ENCODE results near the gene EPHB2. TPM values are rescaled to one million over a fixed set of nuclear protein-coding genes. Genes with fewer than 3 reads are reported as not detected.

Gene EPHB2
- total RNA-seq, 1 donor from 2014 or later, result not detected

- intact Hi-C loops (cut with micrococcal nuclease), result no loop called here
Observed at GRCh38 chr1:22854688-22855565, 144.3 kb downstream of the EPHB2 start.

DNA sequence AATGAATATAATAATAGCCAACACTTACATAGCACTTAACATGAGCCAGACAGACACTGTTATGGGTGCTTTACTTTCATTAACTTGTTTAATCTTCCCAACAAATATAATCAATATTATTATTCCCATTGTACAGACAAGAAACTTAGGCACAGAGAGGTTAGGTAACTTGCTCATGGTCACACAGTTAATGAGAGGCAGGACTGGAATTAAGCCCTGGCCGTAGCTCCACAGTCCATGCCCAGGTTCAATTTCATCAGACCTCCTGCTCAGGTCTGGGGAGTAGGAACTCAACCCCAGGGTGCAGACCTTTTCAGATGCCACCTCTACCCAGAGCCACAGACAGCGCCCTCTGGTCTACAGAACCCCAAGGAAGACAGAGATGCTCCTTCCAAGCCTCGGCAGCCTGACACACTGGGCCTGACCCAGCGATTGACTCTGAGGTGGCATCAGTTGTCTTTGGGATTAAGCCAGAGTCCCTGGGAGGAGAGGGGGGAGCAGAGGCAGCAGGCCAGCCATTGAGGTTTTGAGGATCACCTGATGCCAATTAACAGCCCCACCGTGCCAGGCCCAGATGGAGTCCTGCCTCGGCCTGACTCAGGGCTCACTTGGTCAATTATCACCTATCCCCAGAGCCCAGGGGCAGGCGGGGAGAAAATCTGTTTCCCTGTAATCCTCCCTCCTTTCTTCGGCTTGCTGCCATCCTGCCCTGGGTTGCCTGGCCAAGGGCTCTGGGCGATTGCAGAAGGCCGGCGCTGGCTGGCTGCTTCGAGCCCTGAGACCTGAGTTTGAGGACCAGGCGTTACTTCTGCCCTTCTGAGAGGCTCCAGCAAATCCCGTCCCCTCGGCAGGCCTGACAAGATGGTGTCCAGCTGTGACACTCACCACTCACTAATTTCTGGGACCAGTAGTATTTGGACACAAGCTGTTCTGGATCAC, 145.3 kb downstream of the EPHB2 start:
- intact Hi-C loops (cut with micrococcal nuclease), result no loop called here

DNA sequence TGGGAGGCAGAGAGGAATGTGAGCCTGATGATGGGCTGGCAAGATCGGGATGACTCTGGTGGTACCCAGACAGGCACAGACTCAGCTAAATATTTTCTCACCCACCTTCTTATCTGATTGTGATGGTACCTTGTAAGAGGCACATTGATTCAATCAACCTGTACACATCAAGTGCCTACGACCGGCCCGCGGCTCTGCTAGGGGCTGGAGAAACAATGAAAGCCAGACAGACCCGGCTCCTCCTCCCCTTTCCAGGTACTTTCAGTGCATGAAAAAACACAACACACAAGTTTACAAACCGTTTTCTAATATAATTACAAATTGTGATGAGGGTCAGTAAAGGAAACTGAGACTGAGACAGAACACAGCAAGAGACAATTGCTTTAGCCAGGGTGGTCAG, 147.0 kb downstream of the EPHB2 start:
- intact Hi-C loops (cut with micrococcal nuclease), result no loop called here

GRCh38 chr1:22860414-22860800, 149.8 kb downstream of the EPHB2 start:
- intact Hi-C loops (cut with micrococcal nuclease), result no loop called here

DNA sequence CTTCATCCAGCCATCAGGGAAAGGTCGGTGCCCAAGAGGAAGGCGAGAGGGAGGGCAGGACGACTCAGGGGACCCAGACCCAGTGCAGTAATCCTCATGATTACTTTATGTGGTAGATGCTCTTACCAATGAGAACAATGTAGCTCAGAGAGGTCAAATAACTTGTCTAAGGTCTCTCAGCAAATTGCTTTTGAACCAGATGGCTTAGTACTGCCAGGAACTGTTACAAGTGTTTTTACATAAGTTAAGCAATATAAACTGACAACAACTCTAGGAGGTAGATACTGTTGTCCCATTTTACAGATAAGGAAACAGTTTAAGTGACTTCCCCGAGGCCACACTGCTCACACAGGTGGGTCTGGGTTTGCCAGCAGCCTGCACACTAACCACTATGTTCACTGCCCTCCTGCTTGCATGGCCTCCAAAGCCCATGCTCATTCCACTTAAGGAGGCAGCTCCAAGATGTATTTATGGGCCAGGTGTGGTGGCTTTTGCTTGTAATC, 150.3 kb downstream of the EPHB2 start:
- intact Hi-C loops (cut with micrococcal nuclease), result no loop called here

GRCh38 chr1:22861764-22862440, 151.3 kb downstream of the EPHB2 start:
- intact Hi-C loops (cut with micrococcal nuclease), result no loop called here

GRCh38 chr1:22862752-22863151, 152.1 kb downstream of the EPHB2 start:
- intact Hi-C loops (cut with micrococcal nuclease), result no loop called here

DNA sequence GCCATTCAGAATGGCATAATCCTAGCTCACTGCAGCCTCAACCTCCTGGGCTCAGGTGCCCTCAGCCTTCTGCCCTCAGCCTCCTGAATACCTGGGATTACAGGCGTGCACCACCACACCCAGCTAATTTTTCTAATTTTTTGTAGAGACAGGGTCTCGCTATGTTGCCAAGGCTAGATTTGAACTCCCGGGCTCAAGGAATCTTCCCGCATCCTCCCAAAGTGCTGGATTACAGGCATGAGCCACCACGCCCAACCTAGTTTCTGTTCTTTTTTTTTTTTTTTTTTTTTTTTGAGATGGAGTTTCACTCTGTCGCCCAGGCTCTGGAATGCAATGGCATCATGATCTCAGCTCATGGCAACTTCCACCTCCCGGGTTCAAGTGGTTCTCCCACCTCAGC, 153.1 kb downstream of the EPHB2 start:
- intact Hi-C loops (cut with micrococcal nuclease), result no loop called here

GRCh38 chr1:22864886-22865285, 154.2 kb downstream of the EPHB2 start:
- intact Hi-C loops (cut with micrococcal nuclease), result no loop called here

DNA sequence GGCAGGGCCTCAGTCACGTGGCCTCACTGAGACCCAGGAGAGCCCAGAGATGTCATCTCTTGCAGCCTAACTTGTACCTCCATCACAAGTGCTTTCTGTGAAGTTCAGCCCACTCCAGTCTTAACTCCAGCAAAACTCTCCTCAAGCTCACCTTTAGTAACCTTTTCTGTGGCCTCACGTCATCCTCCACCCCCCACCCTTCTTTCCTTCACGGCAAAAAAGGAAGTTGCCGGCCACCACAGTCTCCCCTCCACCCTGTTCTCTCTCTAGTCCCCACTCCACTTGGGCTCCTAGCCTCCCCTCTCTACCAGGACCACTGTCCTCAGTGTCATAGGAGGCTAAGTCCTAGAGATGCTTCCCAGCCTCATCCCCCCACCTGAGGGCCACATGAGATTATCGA, 155.1 kb downstream of the EPHB2 start:
- intact Hi-C loops (cut with micrococcal nuclease), result no loop called here

- intact Hi-C loops (cut with micrococcal nuclease), result no loop called here
Observed at GRCh38 chr1:22866868-22867267, 156.2 kb downstream of the EPHB2 start.

DNA sequence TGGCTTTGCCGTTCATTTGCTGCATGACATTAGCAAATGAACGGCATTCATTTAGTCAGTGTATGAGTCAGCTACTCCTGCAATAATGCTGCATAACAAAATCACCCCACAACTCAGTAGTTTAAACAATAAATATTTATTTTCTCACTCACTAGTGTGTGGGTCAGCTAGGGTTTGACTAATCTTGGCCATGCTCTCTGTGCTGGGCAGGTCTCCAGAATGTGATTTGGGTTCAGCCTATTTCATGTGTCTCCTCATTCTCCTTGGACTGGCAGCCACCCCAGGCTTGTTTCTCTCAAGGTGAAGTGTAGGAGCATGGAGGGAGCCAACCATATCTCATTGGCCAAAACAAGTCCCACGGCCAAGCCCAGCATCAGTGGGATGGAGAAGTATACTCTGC, 157.7 kb downstream of the EPHB2 start:
- intact Hi-C loops (cut with micrococcal nuclease), result no loop called here

DNA sequence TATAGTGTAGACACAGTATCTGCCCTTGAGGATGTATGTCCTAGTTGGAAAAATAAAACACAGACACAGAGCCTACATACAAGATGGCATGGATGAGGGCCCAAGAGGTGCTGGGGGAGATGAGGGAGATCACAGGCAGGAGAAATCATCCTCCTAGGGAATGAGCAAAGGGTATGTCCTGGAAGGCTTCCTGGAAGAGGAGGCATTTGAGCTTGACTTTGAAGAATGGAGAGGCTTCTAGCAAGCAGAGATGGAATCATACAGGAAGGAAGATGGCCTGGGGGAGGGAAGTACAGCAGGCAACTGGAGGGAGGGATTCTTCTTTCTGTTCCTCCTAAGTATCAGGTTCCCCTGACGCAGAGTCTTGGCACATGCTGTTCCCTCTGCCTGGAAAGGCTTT, 158.7 kb downstream of the EPHB2 start:
- intact Hi-C loops (cut with micrococcal nuclease), result no loop called here

DNA sequence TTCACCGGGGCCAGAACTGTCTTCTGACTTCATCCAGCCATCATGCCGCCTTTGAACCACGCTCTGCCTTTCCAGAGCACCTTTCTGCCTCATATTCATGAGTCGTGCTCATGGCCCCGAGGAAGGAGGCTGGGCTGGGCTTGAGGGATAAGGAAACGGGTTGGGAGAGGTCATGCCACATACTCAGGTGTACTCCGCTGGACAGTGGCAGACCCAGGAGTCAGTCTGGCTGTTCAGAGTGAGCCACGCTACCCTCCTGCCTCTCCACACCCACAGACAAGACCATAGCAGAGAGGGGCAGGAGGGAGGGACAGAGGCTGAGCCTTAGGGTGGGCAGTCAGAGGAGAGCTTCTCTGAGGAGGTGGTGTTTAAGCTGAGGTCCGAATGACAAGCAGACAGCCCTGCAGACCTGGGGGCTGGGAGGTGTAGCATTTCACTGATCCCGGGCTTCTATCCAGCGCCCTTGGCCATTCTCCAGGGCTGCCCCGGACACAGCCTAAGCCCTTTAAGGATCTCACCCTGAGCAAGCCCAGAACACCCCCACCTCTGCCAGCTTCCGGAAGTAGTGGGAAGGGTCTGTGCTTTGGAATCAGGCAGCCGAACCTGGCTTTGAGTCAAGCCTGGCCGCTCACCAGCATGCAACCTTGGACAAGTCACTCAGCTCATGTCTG, 159.7 kb downstream of the EPHB2 start:
- intact Hi-C loops (cut with micrococcal nuclease), result no loop called here

DNA sequence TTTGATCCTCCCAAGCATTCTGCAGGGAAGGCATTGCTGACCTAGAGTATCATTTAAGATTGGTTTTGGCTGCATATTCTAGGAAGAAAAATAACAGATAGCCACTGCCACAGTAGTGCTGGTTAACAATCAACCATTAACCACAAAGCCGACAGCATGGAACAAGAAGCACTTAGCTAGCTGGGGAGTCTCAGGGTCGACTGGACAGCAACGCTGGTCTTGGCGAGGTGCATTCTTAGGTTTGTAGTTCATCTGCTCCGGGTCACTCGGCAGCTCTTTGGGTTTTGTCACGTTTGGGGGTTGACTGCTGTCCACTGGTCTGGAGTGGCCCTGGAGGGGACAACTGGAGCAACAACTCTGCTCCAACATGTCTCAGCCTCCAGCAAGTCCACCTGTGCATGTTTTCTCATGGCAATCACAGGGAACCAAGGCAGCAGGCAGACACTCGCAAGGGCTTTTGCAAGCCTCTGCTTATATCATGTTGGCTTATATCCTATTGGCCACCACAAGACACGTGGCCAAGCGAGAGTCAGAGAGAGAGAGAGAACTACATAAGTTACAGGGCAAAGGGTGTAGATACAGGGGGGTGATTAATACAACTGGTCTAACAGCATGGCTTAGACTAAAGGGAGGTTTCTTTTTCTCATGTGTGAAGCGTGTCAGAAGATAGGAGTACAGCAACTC, 162.5 kb downstream of the EPHB2 start:
- intact Hi-C loops (cut with micrococcal nuclease), result no loop called here

- intact Hi-C loops (cut with micrococcal nuclease), result no loop called here
Observed at GRCh38 chr1:22874785-22875184, 164.1 kb downstream of the EPHB2 start.

- intact Hi-C loops (cut with micrococcal nuclease), result no loop called here
Observed at GRCh38 chr1:22875241-22875640, 164.6 kb downstream of the EPHB2 start.

DNA sequence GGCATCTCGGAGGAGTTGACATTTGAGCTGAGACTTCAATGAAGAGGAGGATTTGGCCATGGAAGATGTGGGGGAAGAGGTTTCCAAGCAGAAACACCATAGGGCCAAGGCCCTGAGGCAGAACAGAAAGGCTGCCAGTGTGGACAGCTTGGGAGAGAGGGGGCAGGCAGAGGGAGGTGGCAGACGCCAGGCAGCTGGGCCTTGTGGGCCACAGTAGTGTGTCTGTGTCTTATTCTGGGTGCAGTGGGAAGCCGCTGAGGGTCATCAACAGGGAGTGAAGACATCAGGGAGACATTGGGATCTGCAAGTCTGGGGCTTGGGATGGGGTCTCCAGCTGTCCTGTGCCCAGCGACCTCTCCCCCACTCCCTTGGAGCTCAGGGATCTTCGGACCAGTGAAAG, 165.2 kb downstream of the EPHB2 start:
- intact Hi-C loops (cut with micrococcal nuclease), result no loop called here

DNA sequence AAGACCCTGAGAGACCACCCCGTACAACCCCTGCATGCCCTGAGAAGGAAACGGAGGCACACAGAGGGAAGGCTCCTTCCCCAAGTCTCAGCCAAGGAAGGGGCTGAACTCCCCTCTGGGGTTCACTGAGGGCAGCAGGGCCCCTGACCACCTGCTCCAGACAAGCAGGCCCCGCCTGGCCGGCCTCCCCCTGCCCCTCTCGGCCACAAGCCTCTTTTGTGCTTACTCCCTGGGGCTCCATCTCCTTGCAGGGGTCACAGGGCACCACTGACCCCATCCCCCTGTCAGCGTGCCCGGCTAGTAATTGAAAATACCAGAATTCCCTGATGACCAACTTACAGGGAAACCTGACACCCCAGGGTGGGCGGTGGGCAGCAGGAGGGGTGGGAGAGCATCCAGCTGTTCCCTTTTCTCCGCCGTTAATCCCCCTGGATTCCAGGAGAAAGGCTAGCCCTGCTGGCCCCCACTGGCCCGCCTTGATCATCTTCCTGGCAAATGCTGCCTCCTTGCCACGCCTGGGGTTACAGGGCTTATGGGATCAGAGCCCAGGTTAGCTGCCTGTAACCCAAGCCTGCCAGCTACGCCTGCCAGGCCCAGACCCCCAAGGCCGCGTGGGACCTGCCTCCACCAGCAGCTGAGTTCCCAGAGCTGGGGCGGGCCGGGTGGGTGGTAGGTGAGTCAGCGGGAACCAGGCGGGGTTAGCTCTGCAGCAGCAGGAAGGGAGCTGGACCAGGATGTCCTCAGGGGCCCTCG, 165.9 kb downstream of the EPHB2 start:
- intact Hi-C loops (cut with micrococcal nuclease), result no loop called here
